ENCODE data around the gene C3orf18. TPM values are rescaled to one million over a fixed set of nuclear protein-coding genes. Genes with fewer than 3 reads are reported as not detected.

Gene C3orf18
- total and polyA plus RNA-seq, 2 experiments from 2014 or later: 2.9 to 5.6 TPM

DNA sequence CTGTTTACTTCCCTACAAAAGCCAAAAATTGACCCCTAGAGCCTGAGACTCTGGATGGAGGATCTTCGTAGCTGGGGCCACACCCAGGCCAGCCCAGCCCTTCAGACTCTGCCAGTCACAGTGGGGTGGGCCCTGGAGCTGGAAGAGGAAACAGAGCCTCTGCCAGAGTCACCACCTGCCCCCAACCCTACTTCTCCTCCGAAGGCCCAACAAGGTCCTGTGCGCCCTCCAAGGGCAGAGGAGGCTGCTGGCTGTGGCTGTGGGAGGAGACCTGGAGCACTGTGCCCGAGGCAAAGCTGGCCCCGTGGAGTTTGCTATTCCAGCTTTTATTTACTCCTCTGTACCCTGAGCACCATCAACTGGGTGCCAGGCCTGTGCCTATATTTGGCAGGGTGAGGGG is 25.0 kb upstream of the C3orf18 start:
- 83% methylated on average over 5 of the region's 5 CpGs for WGBS (ENCODE audit: low lambda C conversion rate, missing lambda C conversion rate)
- Histone ChIP-seq H3K27me3 (no peaks in the 10 kb centered on the region), H3K4me3 (no peak overlapping the region), H3K36me3 (replicated peaks; ENCODE audit: insufficient read depth, low read depth) (no peaks in the 10 kb centered on the region), H3K9me3 (ENCODE audit: low read depth) (no peaks in the 10 kb centered on the region), H3K9me2 (replicated peaks; ENCODE audit: insufficient read depth) (no peaks in the 10 kb centered on the region), H3K27ac (no peak overlapping the region), H4K20me1 (ENCODE audit: insufficient read depth, poor library complexity, severe bottlenecking) (no peaks in the 10 kb centered on the region), H2AFZ (no peak overlapping the region), H3K79me2 (no peaks in the 10 kb centered on the region), H3K4me1 (ENCODE audit: insufficient read depth) (peaks cover 4% of the 10 kb centered on the region), H3K4me2 (no peak overlapping the region)
- DNase-seq (ENCODE audit: low spot score): no peak
- TF ChIP-seq EZH2 (IDR thresholded peaks at IDR 0.05; ENCODE audit: borderline replicate concordance) (no peak), EZH2phosphoT487 (IDR thresholded peaks at IDR 0.05; ENCODE audit: low read depth, severe bottlenecking, unreplicated experiment) (no peak)
- TF ChIP-seq, protein P1, sequence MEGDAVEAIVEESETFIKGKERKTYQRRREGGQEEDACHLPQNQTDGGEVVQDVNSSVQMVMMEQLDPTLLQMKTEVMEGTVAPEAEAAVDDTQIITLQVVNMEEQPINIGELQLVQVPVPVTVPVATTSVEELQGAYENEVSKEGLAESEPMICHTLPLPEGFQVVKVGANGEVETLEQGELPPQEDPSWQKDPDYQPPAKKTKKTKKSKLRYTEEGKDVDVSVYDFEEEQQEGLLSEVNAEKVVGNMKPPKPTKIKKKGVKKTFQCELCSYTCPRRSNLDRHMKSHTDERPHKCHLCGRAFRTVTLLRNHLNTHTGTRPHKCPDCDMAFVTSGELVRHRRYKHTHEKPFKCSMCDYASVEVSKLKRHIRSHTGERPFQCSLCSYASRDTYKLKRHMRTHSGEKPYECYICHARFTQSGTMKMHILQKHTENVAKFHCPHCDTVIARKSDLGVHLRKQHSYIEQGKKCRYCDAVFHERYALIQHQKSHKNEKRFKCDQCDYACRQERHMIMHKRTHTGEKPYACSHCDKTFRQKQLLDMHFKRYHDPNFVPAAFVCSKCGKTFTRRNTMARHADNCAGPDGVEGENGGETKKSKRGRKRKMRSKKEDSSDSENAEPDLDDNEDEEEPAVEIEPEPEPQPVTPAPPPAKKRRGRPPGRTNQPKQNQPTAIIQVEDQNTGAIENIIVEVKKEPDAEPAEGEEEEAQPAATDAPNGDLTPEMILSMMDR (IDR thresholded peaks at IDR 0.05; ENCODE audit: poor library complexity): no peak

DNA sequence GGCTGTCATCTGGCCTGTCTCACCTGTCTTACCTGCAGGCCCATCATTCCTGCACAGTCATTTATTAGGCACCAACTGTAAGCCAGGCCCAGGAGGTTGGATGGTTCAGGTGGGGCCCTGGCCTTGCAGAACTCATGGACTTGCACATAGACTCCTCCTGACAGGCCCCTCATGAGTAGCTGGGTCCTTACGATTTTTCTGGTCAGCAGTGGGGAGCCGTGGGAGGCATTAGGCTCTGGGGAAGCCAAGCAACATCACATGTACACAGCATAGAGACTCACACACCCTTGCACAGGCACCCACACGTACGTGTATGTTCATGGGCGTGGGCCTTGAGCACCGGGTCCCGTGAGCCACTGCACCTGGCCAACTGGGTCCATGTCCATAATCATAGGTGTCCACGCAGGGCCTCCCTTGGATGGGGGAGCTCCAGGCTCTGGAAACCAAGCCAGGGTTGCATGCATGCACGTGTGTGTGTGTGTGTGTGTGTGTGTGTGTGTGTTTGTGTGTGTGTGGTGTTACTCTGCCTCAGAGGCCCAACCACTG is 23.7 kb upstream of the C3orf18 start:
- no peaks in the 10 kb centered on the region for H3K9me2 ChIP-seq (replicated peaks; ENCODE audit: insufficient read depth)
- WGBS (ENCODE audit: low lambda C conversion rate, missing lambda C conversion rate): 79% methylated on average over 9 of the region's 9 CpGs
- H3K27ac ChIP-seq: no peak overlapping the region

DNA sequence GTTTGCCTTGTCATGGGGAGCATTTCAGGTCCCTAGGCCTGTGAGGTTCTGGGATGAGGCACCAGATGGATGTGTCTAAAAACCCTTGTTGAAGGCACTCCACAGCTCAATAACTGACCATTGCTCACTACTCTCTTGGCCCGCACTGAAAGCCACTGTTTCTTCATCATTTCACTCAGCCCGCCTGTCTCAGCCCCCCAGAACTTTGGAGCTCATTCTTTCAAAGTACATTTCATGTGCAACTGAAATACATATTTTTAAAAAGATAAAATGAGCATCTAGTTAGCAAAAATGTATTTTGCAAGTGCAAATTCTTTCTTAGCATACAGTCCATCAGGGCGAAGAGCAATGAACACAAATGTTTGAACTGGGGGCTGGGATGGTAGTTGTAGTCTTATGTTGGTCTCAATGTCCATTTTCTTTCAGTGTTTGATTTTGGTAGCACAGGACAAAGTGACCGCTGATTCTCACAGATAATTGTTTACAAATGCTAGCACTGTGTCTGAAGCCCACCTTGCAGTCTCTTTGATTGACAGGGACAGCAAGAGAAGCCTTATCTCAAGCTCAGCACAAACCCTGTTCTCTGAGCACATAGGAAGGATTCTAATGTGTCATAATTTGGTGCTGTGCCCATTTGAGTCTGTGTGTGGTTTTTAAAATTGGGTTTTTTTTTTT is 21.3 kb upstream of the C3orf18 start:
- Histone ChIP-seq H3K4me3 (no peak overlapping the region), H3K27ac (peak overlapping the region; percentile 30), H2AFZ (no peak overlapping the region), H3K9me2 (replicated peaks; ENCODE audit: insufficient read depth) (no peaks in the 10 kb centered on the region), H3K4me2 (no peak overlapping the region), H4K20me1 (ENCODE audit: insufficient read depth, poor library complexity, severe bottlenecking) (no peaks in the 10 kb centered on the region), H3K27me3 (no peaks in the 10 kb centered on the region), H3K9me3 (ENCODE audit: low read depth) (no peaks in the 10 kb centered on the region), H3K36me3 (replicated peaks; ENCODE audit: insufficient read depth, low read depth) (no peaks in the 10 kb centered on the region), H3K4me1 (ENCODE audit: insufficient read depth) (peaks cover 4% of the 10 kb centered on the region), H3K79me2 (no peaks in the 10 kb centered on the region)
- DNase-seq (ENCODE audit: low spot score): no peak
- TF ChIP-seq, protein P1 (IDR thresholded peaks at IDR 0.05; ENCODE audit: poor library complexity): no peak
- TF ChIP-seq EZH2 (IDR thresholded peaks at IDR 0.05; ENCODE audit: borderline replicate concordance) (no peak), EZH2phosphoT487 (IDR thresholded peaks at IDR 0.05; ENCODE audit: low read depth, severe bottlenecking, unreplicated experiment) (no peak)
- WGBS (ENCODE audit: low lambda C conversion rate, missing lambda C conversion rate): 77% methylated on average over 4 of the region's 4 CpGs

More for the DNA sequence above, 23.7 kb upstream of the C3orf18 start:
- TF ChIP-seq, protein P1 (IDR thresholded peaks at IDR 0.05; ENCODE audit: poor library complexity): no peak
- DNase-seq (ENCODE audit: low spot score): no peak
- Histone ChIP-seq H3K9me3 (ENCODE audit: low read depth) (no peaks in the 10 kb centered on the region), H3K4me2 (no peak overlapping the region), H3K4me3 (no peak overlapping the region), H3K79me2 (no peaks in the 10 kb centered on the region), H2AFZ (no peak overlapping the region), H4K20me1 (ENCODE audit: insufficient read depth, poor library complexity, severe bottlenecking) (no peaks in the 10 kb centered on the region), H3K36me3 (replicated peaks; ENCODE audit: insufficient read depth, low read depth) (no peaks in the 10 kb centered on the region), H3K27me3 (no peaks in the 10 kb centered on the region), H3K4me1 (ENCODE audit: insufficient read depth) (peaks cover 4% of the 10 kb centered on the region)
